NCI-H1694 treated with DMSO at 0.1 percent for 48 hours (cell line): ENCODE results near the gene MAFB.

Experiments used
- DNase-seq: peaks from one replicate; lab custom pipeline; 2025; lab: John Stamatoyannopoulos, UW

The MAFB gene

GRCh38 chr20:40702504-40702903 lies 13.5 kb upstream of the MAFB start:
- no peak for DNase-seq

- DNase-seq, result no peak
Observed at GRCh38 chr20:40698744-40699143, 9.7 kb upstream of the MAFB start.

- DNase-seq, result no peak
Observed at GRCh38 chr20:40698281-40698680, 9.2 kb upstream of the MAFB start.

GRCh38 chr20:40697541-40697940 lies 8.5 kb upstream of the MAFB start:
- DNase-seq, result no peak

DNA sequence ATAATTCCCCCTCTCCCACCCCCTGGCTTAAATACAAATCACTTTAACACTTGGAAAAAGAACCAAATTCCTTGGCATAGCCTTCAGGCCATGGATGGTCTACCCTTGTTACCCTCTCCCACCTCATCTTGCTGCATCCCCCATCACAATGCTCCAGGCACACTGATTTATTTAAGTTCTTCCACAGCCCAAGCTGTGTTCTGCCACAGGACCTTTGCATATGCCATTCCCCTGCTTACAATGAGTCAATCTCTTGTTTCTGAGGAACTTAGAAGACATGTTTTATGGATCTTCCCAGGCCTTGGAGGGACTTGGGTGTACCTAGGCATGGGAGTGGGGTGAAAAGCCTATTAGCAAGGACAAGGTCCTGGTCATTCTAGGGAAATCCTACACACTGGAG lies 6.2 kb upstream of the MAFB start:
- DNase-seq, result no peak

DNA sequence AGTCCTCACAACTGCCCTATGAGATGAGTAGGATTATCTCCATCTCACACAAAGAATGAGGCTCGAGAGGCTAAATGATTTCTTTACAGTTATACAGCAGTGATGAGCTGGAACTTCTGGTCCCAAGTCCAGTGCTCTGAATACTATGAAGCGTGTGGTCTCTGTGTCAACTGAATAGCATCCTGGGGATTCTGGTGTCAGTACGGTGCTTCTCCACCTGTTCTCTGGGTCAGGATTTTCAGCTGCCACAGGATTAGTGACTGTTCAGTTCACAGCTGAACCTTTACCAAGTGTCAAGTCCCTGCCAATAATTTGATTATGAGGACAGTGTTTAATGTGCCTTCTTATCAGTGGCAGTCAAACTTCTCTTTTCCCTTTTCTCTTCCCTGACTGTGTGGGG lies 5.2 kb upstream of the MAFB start:
- DNase-seq, result no peak

- DNase-seq, result no peak
Observed at GRCh38 chr20:40692240-40693011, 3.4 kb upstream of the MAFB start.

- DNase-seq, result no peak
Observed at GRCh38 chr20:40691566-40692239, 2.7 kb upstream of the MAFB start.

DNA sequence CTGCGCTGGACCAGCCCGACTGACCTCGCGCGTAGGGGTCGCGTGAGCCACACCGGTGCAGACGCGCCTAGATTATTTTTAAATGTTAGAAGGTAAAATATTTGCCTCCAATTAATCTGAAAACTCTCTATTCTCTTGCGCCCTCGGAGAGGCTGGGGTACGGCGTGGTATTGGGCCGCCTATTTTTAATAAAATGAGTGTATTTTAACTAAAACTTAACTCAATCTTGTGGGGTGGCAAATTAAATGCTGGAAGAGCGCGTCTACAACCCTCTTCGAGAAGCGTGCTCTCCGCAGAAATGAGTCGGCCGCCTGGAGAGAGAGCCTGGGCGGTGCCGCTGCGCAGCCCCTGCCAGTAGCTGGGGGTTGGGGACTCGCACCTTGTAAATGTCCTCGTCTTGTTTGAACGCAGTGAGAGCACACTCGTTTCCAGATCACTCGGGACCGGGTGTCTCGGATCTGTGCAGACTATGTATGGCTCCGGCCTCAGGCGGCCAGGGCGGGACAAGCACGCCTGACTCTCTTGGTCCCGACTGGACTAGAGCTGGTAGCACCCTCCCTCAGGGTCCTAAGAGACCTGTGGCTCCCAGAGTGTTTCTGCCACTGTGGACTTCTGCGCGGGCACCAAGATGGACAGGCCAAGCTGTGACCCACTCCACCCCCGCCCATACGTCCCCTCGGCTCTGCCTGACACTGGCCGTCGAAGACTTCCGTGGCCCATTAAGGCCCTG lies 2.0 kb upstream of the MAFB start:
- DNase-seq, result no peak

- peak; percentile 51 for DNase-seq
Observed at GRCh38 chr20:40689943-40690835, 1.2 kb upstream of the MAFB start.

DNA sequence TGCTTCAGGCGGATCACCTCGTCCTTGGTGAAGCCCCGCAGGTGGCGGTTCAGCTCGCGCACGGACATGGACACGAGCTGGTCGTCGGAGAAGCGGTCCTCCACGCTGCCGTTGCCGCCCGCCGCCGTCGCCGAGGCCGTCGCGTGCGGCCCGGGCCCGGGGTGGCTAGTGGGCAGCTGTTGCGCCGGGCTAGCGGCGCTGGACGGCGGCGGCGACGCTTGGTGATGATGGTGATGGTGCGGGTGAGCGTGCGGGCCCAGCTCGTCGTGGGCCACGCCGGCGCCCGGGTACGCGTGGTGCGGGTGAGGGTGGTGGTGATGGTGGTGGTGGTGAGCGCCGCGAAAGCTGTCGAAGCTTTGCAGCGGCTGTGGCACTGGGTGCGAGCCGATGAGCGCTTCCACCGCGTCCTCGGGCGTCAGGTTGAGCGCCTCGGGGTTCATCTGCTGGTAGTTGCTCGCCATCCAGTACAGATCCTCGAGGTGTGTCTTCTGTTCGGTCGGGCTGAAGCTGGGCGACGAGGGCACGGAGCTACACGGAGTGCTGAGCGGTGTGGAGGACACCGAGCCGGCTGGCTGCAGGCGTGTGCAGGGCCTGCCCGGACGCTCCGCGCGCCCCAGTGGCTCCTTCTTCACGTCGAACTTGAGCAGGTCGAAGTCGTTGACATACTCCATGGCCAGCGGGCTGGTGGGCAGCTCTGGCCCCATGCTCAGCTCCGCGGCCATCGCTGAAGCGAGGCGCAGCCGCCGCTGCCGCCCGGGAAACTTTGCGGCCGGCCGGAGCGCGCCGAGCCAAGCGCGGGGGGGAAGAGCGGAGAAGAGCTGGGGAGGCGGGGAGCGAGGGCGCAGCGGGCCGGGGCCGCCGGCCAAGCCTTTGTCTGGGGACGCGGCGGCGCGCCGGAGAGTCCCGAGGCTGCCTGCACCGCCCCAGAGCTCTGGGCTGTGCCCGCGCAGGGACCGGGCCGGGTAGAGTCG lies 622 bp downstream of the MAFB start:
- DNase-seq, result no peak

DNA sequence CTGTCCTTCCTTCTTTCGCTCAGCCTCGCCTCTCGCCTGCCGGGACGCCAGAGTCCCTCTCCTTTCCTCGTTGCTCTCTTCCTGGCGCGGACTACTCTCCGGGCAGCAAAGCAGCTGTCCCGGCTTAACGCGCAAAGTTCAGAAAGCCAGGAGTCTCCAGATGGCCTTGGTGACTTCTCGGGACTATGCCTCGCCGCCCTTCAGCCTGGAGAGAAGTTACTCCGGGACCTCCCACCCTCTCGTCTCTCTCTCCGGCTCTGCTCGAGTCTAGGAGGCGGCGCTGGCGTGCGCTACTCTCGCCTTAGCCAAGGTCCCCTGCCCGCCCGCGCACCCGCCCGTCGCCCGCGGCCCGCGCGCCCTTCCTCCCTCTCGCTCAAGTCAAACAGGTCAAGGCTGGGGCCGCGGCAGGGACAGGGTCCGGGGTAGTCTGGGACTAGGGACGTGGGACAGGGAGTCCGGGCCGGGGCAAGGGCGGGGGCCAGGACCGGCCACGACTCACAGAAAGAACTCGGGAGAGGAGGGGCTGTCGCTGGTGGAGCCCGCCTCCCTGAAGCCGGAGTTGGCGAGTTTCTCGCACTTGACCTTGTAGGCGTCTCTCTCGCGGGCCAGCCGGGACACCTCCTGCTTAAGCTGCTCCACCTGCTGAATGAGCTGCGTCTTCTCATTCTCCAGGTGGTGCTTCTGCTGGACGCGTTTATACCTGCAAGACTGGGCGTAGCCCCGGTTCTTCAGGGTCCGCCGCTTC lies 1.5 kb downstream of the MAFB start:
- no peak for DNase-seq

DNA sequence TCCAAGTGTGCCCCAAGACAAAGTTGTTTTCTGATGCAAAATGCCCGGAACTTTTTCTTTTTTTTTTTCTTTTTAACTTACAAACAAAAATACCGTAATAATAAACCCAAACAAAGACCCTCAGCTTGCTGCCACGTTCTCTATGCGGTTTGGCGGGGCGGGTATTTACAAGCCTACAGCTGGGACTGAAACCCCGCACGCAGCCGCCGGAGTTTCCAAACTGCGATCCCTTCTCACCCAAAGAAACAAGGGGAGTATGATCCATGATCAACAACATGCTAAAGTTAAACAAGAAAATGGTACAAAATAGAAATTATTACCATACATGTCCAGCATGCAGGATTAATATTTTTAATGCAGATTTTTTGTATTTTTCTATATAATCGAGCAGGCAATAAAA lies 2.1 kb downstream of the MAFB start:
- DNase-seq, result no peak

GRCh38 chr20:40686434-40686882 lies 2.6 kb downstream of the MAFB start:
- DNase-seq, result no peak

DNA sequence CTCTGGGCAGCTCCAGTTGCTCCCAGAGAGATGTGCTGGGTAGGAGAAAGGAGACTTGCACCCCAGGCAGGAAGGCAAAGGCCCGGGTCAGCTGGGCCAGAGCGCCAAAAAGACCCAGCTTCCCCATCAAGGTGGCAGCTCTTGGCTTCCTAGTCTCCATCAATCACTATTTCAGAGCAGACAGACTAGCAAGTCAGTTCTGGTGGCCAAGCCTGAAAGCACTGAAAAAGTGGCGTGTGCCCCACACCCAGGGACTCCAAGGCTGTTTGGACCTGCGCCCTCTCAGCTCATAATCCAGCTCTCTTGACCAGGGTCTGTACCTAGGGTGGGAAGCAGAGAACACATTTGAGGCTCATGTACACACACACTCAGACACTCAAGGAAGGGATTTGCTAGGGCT lies 3.7 kb downstream of the MAFB start:
- no peak for DNase-seq

- DNase-seq, result no peak
Observed at GRCh38 chr20:40683894-40684268, 5.2 kb downstream of the MAFB start.

- no peak for DNase-seq
Observed at GRCh38 chr20:40683221-40683893, 5.7 kb downstream of the MAFB start.

- DNase-seq, result no peak
Observed at GRCh38 chr20:40682104-40682981, 6.7 kb downstream of the MAFB start.

DNA sequence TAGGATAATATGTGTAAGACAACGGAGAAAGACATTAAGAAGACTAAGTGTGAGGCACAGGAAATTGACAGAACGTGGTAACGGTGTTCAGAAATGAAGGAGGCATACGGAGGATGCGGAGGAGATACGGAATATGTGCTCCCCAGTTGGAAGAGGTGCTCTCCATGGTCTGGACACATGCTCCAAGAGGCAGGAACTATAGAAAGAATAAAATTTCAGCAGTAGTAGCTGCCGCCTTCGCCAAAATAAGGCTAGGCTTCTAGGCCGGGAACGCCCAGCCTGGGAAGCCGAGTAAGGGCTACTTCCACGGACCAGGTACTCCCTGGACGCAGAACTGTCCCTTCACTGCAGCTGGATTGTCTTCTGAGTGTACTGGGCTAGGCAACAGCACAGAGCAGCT lies 7.4 kb downstream of the MAFB start:
- no peak for DNase-seq
